Measurements from ENCODE around the gene STX8.

DNA sequence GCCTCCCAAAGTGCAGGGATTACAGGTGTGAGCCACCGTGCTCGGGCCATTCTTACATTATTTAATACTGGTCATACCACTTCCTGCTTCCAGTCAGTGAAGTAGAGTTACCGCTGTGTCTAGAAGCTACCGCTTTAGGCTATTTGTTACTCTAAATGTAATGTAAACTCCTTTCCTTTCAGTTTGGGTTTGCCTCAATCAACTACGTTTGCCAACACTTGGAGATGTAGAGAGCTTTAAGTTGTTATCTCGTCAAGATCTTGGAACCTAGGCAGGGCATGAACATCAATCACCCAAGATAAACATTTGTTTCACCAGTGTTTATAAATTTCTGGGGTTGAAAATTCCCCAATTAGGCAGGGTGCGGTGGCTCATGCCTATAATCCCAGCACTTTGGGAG, 275.9 kb downstream of the STX8 start:
- TF ChIP-seq POLR2A (IDR thresholded peaks at IDR 0.05) (no peak), CTCF (IDR thresholded peaks at IDR 0.05) (no peak), POLR2AphosphoS5 (IDR thresholded peaks at IDR 0.05) (no peak)

Measured in prostate gland (tissue), 2 donors.